Mesendoderm (in vitro differentiated cells): ENCODE results near the gene MMD.

Experiments
- DNase-seq: peaks from one replicate; pipeline ENCODE4 v3.0.0; 2013
- H2AK5ac ChIP-seq: 2 replicates; pipeline ENCODE4 v1.6.1; 2013; ENCODE audit warnings: low read length, inconsistent platforms
- H2BK120ac ChIP-seq: 2 replicates; pipeline ENCODE4 v1.6.1; 2013; ENCODE audit warnings: low read depth, mild to moderate bottlenecking, low read length, moderate library complexity, mixed read lengths
- H2BK15ac ChIP-seq: replicated peaks from 2 replicates; pipeline ENCODE4 v1.6.1; 2013; ENCODE audit warnings: low read depth, mild to moderate bottlenecking, moderate library complexity
- H2BK5ac ChIP-seq: 2 replicates; pipeline ENCODE4 v1.6.1; 2013; ENCODE audit warnings: low read length, inconsistent platforms
- H3K18ac ChIP-seq: 2 replicates; pipeline ENCODE4 v1.6.1; 2013; ENCODE audit warnings: mild to moderate bottlenecking, low read length, mixed read lengths
- H3K23ac ChIP-seq: one replicate; pipeline ENCODE4 v1.6.1; 2013; ENCODE audit warnings: low read length
- H3K27ac ChIP-seq: 2 replicates; pipeline ENCODE4 v1.5.1; 2013; ENCODE audit warnings: low read depth, mild to moderate bottlenecking, inconsistent platforms, low read length, moderate library complexity
- H3K27me3 ChIP-seq: 2 replicates; pipeline ENCODE4 v1.6.1; 2013; ENCODE audit warnings: low read length, control low read depth, mild to moderate bottlenecking, inconsistent platforms; ENCODE audit not compliant: insufficient read depth, poor library complexity
- H3K36me3 ChIP-seq: 2 replicates; pipeline ENCODE4 v1.6.1; 2013; ENCODE audit warnings: low read length, inconsistent platforms; ENCODE audit not compliant: control insufficient read depth, insufficient read depth
- H3K4ac ChIP-seq: one replicate; pipeline ENCODE4 v1.6.1; 2013; ENCODE audit warnings: low read depth, mild to moderate bottlenecking, low read length, moderate library complexity
- H3K4me1 ChIP-seq: 2 replicates; pipeline ENCODE4 v1.6.1; 2013; ENCODE audit warnings: low read depth, low read length, inconsistent platforms; ENCODE audit not compliant: control insufficient read depth
- H3K4me2 ChIP-seq: 2 replicates; pipeline ENCODE4 v1.6.1; 2013; ENCODE audit warnings: low read length
- H3K4me3 ChIP-seq: 2 replicates; pipeline ENCODE4 v1.5.1; 2013; ENCODE audit warnings: mild to moderate bottlenecking, low read length
- H3K56ac ChIP-seq: one replicate; pipeline ENCODE4 v1.6.1; 2013; ENCODE audit warnings: low read length
- H3K79me1 ChIP-seq: 2 replicates; pipeline ENCODE4 v1.6.1; 2013; ENCODE audit warnings: low read length, inconsistent platforms
- H3K79me2 ChIP-seq: 2 replicates; pipeline ENCODE4 v1.6.1; 2013; ENCODE audit warnings: mild to moderate bottlenecking, low read length; ENCODE audit not compliant: control insufficient read depth, insufficient read depth
- H3K9ac ChIP-seq: 2 replicates; pipeline ENCODE4 v1.6.1; 2013; ENCODE audit warnings: low read length, inconsistent platforms
- H4K5ac ChIP-seq: one replicate; pipeline ENCODE4 v1.6.1; 2013; ENCODE audit warnings: low read length
- H4K8ac ChIP-seq: one replicate; pipeline ENCODE4 v1.6.1; 2013; ENCODE audit warnings: low read depth, mild to moderate bottlenecking, control low read depth, low read length, moderate library complexity
- WGBS: extraction: QIAGEN DNeasy Blood & Tissue Kit; methylation state at CpG from one replicate; pipeline ENCODE4 v1.1.7; 2013; ENCODE audit warnings: low lambda C conversion rate, missing lambda C conversion rate; ENCODE audit not compliant: insufficient coverage; ENCODE audit errors: extremely low coverage; 5-methylcytosine and 5-hydroxymethylcytosine counted together

Gene MMD

GRCh38 chr17:55458978-55459377 is 37.3 kb upstream of the MMD start:
- H3K79me1 ChIP-seq = no peaks in the 10 kb centered on the region
- H2BK120ac ChIP-seq = no peak overlapping the region
- no peak overlapping the region for H3K27ac ChIP-seq
- H3K56ac ChIP-seq = no peak overlapping the region
- no peak overlapping the region for H4K5ac ChIP-seq
- no peak overlapping the region for H3K4me2 ChIP-seq
- no peak overlapping the region for H2BK5ac ChIP-seq
- no peak overlapping the region for H3K4me3 ChIP-seq
- H4K8ac ChIP-seq = no peak overlapping the region
- no peak overlapping the region for H3K23ac ChIP-seq
- no peaks in the 10 kb centered on the region for H3K79me2 ChIP-seq
- no CpG with 5 or more reads among the region's 7 CpGs for WGBS
- no peak overlapping the region for H3K18ac ChIP-seq
- no peak for DNase-seq
- no peak overlapping the region for H2BK15ac ChIP-seq
- H3K36me3 ChIP-seq = no peaks in the 10 kb centered on the region
- H3K4ac ChIP-seq = no peak overlapping the region
- no peaks in the 10 kb centered on the region for H3K27me3 ChIP-seq
- H2AK5ac ChIP-seq = no peak overlapping the region
- H3K4me1 ChIP-seq = no peaks in the 10 kb centered on the region
- H3K9ac ChIP-seq = no peak overlapping the region

GRCh38 chr17:55458287-55458900 is 36.8 kb upstream of the MMD start:
- Histone ChIP-seq H3K79me2 (no peaks in the 10 kb centered on the region), H3K4ac (no peak overlapping the region), H4K8ac (no peak overlapping the region), H3K4me1 (peaks cover 2% of the 10 kb centered on the region), H2BK15ac (no peak overlapping the region), H3K23ac (no peak overlapping the region), H2BK120ac (no peak overlapping the region), H4K5ac (no peak overlapping the region), H3K9ac (no peak overlapping the region), H3K36me3 (no peaks in the 10 kb centered on the region), H3K4me3 (no peak overlapping the region), H2BK5ac (no peak overlapping the region), H3K79me1 (no peaks in the 10 kb centered on the region), H3K27ac (no peak overlapping the region), H2AK5ac (no peak overlapping the region), H3K56ac (no peak overlapping the region), H3K4me2 (no peak overlapping the region), H3K18ac (no peak overlapping the region), H3K27me3 (no peaks in the 10 kb centered on the region)
- no CpG with 5 or more reads among the region's 22 CpGs for WGBS
- DNase-seq = no peak

- Histone ChIP-seq H3K36me3 (no peaks in the 10 kb centered on the region), H3K4me1 (peaks cover 2% of the 10 kb centered on the region)
- WGBS = no CpG with 5 or more reads among the region's 6 CpGs
These were observed 34.9 kb upstream of the MMD start for GRCh38 chr17:55456307-55457240.

GRCh38 chr17:55454906-55455474 is 33.4 kb upstream of the MMD start:
- no peak overlapping the region for H3K27ac ChIP-seq

More at GRCh38 chr17:55456307-55457240, 34.9 kb upstream of the MMD start:
- Histone ChIP-seq H2AK5ac (no peak overlapping the region), H2BK5ac (no peak overlapping the region), H3K79me1 (no peaks in the 10 kb centered on the region), H3K4me2 (no peak overlapping the region), H2BK120ac (no peak overlapping the region), H3K27ac (no peak overlapping the region), H3K4ac (no peak overlapping the region), H2BK15ac (no peak overlapping the region), H3K4me3 (no peak overlapping the region), H3K56ac (no peak overlapping the region), H3K18ac (no peak overlapping the region), H4K5ac (no peak overlapping the region), H3K23ac (no peak overlapping the region), H3K27me3 (no peaks in the 10 kb centered on the region), H4K8ac (no peak overlapping the region), H3K79me2 (no peaks in the 10 kb centered on the region), H3K9ac (no peak overlapping the region)
- DNase-seq = no peak

GRCh38 chr17:55453839-55454557 is 32.4 kb upstream of the MMD start:
- no peak overlapping the region for H3K56ac ChIP-seq
- H2BK15ac ChIP-seq = no peak overlapping the region
- no peak overlapping the region for H3K4me3 ChIP-seq

More at GRCh38 chr17:55454906-55455474, 33.4 kb upstream of the MMD start:
- Histone ChIP-seq H3K23ac (no peak overlapping the region), H2BK5ac (no peak overlapping the region), H3K4me1 (peaks cover 4% of the 10 kb centered on the region), H2BK15ac (no peak overlapping the region), H3K27me3 (no peaks in the 10 kb centered on the region), H2AK5ac (no peak overlapping the region), H3K79me1 (no peaks in the 10 kb centered on the region), H3K56ac (no peak overlapping the region), H2BK120ac (no peak overlapping the region), H3K4ac (no peak overlapping the region), H4K5ac (no peak overlapping the region), H4K8ac (no peak overlapping the region), H3K4me3 (no peak overlapping the region), H3K36me3 (no peaks in the 10 kb centered on the region), H3K4me2 (no peak overlapping the region), H3K18ac (no peak overlapping the region), H3K79me2 (no peaks in the 10 kb centered on the region), H3K9ac (no peak overlapping the region)
- no CpG with 5 or more reads among the region's 4 CpGs for WGBS
- no peak for DNase-seq

More at GRCh38 chr17:55453839-55454557, 32.4 kb upstream of the MMD start:
- DNase-seq = no peak
- Histone ChIP-seq H2BK120ac (no peak overlapping the region), H3K4ac (no peak overlapping the region), H3K4me2 (no peak overlapping the region), H2AK5ac (no peak overlapping the region), H3K36me3 (no peaks in the 10 kb centered on the region), H3K79me1 (no peaks in the 10 kb centered on the region), H3K23ac (no peak overlapping the region), H4K8ac (no peak overlapping the region), H3K79me2 (no peaks in the 10 kb centered on the region), H3K27me3 (no peaks in the 10 kb centered on the region), H3K27ac (no peak overlapping the region), H3K9ac (no peak overlapping the region), H3K4me1 (peaks cover 4% of the 10 kb centered on the region), H4K5ac (no peak overlapping the region), H3K18ac (no peak overlapping the region), H2BK5ac (no peak overlapping the region)
- no CpG with 5 or more reads among the region's 6 CpGs for WGBS
